Measurements from ENCODE around the gene PRDM2. TPM values are rescaled to one million over a fixed set of nuclear protein-coding genes. Genes with fewer than 3 reads are reported as not detected.

PRDM2 gene
- total and polyA plus RNA-seq, 2 of the 13 experiments (the other 11 are each of a cell fraction or from before 2014, with no cell fraction given) = 4.0 to 6.5 TPM

- ChIA-PET CTCF (ENCODE audit: low intra/inter-chr PET ratio, low total read pairs) (no interaction called here), POLR2A (no interaction called here)
- Histone ChIP-seq H2AFZ (ENCODE audit: low read length) (no peak overlapping the region), H3K4me3 (replicated peaks in 1 of 3; ENCODE audit: insufficient read depth in 1 of 3, low read depth in 2 of 3, low read length in 3 of 3) (peak overlapping the region in 1 of 3 experiments; percentile 97; a peak in 1 of 6 replicates), H3K9me3 (ENCODE audit: low read length) (no peaks in the 10 kb centered on the region), H4K20me1 (ENCODE audit: insufficient read depth, low read length) (peaks cover 18% of the 10 kb centered on the region; the same call in 1 of the 2 replicates), H3K36me3 (replicated peaks in 1 of 2; ENCODE audit: control insufficient read depth in 1 of 2, insufficient read depth in 2 of 2, low read length in 2 of 2) (no peaks in the 10 kb centered on the region; a peak in 1 of 5 replicates), H3K27me3 (ENCODE audit: control insufficient read depth in 1 of 2, insufficient read depth in 2 of 2, low read length in 2 of 2) (peaks cover 0 to 9% of the 10 kb centered on the region in 2 experiments; a peak in 3 of 5 replicates), H3K4me1 (ENCODE audit: insufficient read depth, low read length) (peaks cover 33% of the 10 kb centered on the region), H3K27ac (ENCODE audit: extremely low read length, insufficient read depth, low read length) (no peak overlapping the region), H3K4me2 (ENCODE audit: low read depth, low read length) (peak overlapping the region; percentile 75; the same call in 1 of the 2 replicates), H3K9ac (ENCODE audit: insufficient read depth, low read depth, low read length) (no peak overlapping the region), H3K79me2 (ENCODE audit: insufficient read depth, low read length) (peaks cover 64% of the 10 kb centered on the region)
- TF ChIP-seq ZNF800 (CRISPR knock-in tag; IDR thresholded peaks at IDR 0.05) = no peak
- TF ChIP-seq ZNF646 (CRISPR knock-in tag; IDR thresholded peaks at IDR 0.05) = no peak
- no peak for TF ChIP-seq ZFX (CRISPR knock-in tag; IDR thresholded peaks at IDR 0.05; ENCODE audit: low read depth)
- TF ChIP-seq NR0B2 (CRISPR knock-in tag; IDR thresholded peaks at IDR 0.05) = no peak
- no peak for TF ChIP-seq ZFP62 (CRISPR knock-in tag; IDR thresholded peaks at IDR 0.05)
- TF ChIP-seq ZFP37 (CRISPR knock-in tag; IDR thresholded peaks at IDR 0.05; ENCODE audit: borderline replicate concordance) = no peak
- no peak for TF ChIP-seq E2F1 (CRISPR knock-in tag; IDR thresholded peaks at IDR 0.05)
- no peak for TF ChIP-seq ZNF737 (CRISPR knock-in tag; IDR thresholded peaks at IDR 0.05; ENCODE audit: borderline replicate concordance)
- no peak for TF ChIP-seq NR1H2 (CRISPR knock-in tag; IDR thresholded peaks at IDR 0.05; ENCODE audit: borderline replicate concordance, low read depth)
- intact Hi-C loops (cut with micrococcal nuclease; ENCODE audit: unreplicated experiment) (no loop called here), in situ Hi-C loops (cut with HindIII; ENCODE audit: extremely low pct_ligation_motif_present, low pct_unique_long_range_greater_than_20kb) (no loop called here)
- no TSS peak for BruUV-seq (replicated peaks)
- ATAC-seq = no peak
- 83% methylated on average over 5 of the region's 5 CpGs for WGBS (ENCODE audit: low lambda C conversion rate)
- no peak for FAIRE-seq
- no peak for DNase-seq (ENCODE audit: low spot score)
These were observed 51.5 kb downstream of the PRDM2 start for GRCh38 chr1:13751458-13751871.

All from HepG2 (cell line).